ENCODE data around the gene RINT1.
"Not testable (repeated sequence)": the region's sequence is repeated elsewhere in the genome, so short reads cannot be mapped to it uniquely, and the experiment has no call there.

Gene RINT1

GRCh38 chr7:105594034-105594433 is 62.0 kb downstream of the RINT1 start:
- Histone ChIP-seq H3K79me2 (ENCODE audit: low read length) (no peaks in the 10 kb centered on the region), H2AFZ (ENCODE audit: low read length) (peak overlapping the region; percentile 44), H3K27me3 (replicated peaks; ENCODE audit: insufficient read depth, low read length) (no peaks in the 10 kb centered on the region), H3K9me2 (replicated peaks; ENCODE audit: insufficient read depth, low read length) (no peaks in the 10 kb centered on the region), H3K4me3 (ENCODE audit: low read length) (peak overlapping the region; percentile 28; the same call in 1 of the 2 replicates), H3K4me2 (ENCODE audit: low read depth, low read length) (peak overlapping the region; percentile 44), H3K4me1 (ENCODE audit: low read length) (peaks cover 22% of the 10 kb centered on the region), H3K9ac (ENCODE audit: low read length) (no peak overlapping the region), H4K20me1 (ENCODE audit: insufficient read depth, low read length) (no peaks in the 10 kb centered on the region), H3K9me3 (replicated peaks; ENCODE audit: insufficient read depth, low read length) (no peaks in the 10 kb centered on the region), H3K27ac (ENCODE audit: low read length) (peak overlapping the region; percentile 49; the same call in 1 of the 2 replicates), H3F3A (ENCODE audit: insufficient read depth, low read length) (peaks cover 24% of the 10 kb centered on the region), H3K36me3 (replicated peaks; ENCODE audit: insufficient read depth, low read length) (no peaks in the 10 kb centered on the region)
- DNase-seq: peak; percentile 50
- peak; percentile 49 for TF ChIP-seq CTCF (IDR thresholded peaks at IDR 0.05; ENCODE audit: low read length)
- no peak for TF ChIP-seq EZH2phosphoT487 (IDR thresholded peaks at IDR 0.05; ENCODE audit: low read length)

- Histone ChIP-seq H2AFZ (ENCODE audit: low read length) (no peak overlapping the region), H3K9me2 (replicated peaks; ENCODE audit: insufficient read depth, low read length) (no peaks in the 10 kb centered on the region), H3K4me2 (ENCODE audit: low read depth, low read length) (no peak overlapping the region), H3K9me3 (replicated peaks; ENCODE audit: insufficient read depth, low read length) (no peaks in the 10 kb centered on the region), H3K4me1 (ENCODE audit: low read length) (peaks cover 15% of the 10 kb centered on the region), H3K27ac (ENCODE audit: low read length) (no peak overlapping the region), H3K9ac (ENCODE audit: low read length) (no peak overlapping the region), H3K79me2 (ENCODE audit: low read length) (no peaks in the 10 kb centered on the region), H3K36me3 (replicated peaks; ENCODE audit: insufficient read depth, low read length) (no peaks in the 10 kb centered on the region), H3K4me3 (ENCODE audit: low read length) (no peak overlapping the region), H3K27me3 (replicated peaks; ENCODE audit: insufficient read depth, low read length) (no peaks in the 10 kb centered on the region), H4K20me1 (ENCODE audit: insufficient read depth, low read length) (no peaks in the 10 kb centered on the region), H3F3A (ENCODE audit: insufficient read depth, low read length) (peaks cover 15% of the 10 kb centered on the region)
- no peak for DNase-seq
- TF ChIP-seq CTCF (IDR thresholded peaks at IDR 0.05; ENCODE audit: low read length) (no peak), EZH2phosphoT487 (IDR thresholded peaks at IDR 0.05; ENCODE audit: low read length) (no peak), EZH2 (optimal IDR thresholded peaks at IDR 0.05; ENCODE audit: low read depth, low read length) (no peak)
These were observed 64.9 kb downstream of the RINT1 start for GRCh38 chr7:105596866-105597265.

- H3K27me3 ChIP-seq (replicated peaks; ENCODE audit: insufficient read depth, low read length); H3K9ac ChIP-seq (ENCODE audit: low read length); H3K9me3 ChIP-seq (replicated peaks; ENCODE audit: insufficient read depth, low read length); H4K20me1 ChIP-seq (ENCODE audit: insufficient read depth, low read length); H3K79me2 ChIP-seq (ENCODE audit: low read length); DNase-seq; H3K9me2 ChIP-seq (replicated peaks; ENCODE audit: insufficient read depth, low read length); H3K4me2 ChIP-seq (ENCODE audit: low read depth, low read length); H3K4me3 ChIP-seq (ENCODE audit: low read length); H3K36me3 ChIP-seq (replicated peaks; ENCODE audit: insufficient read depth, low read length); H3K4me1 ChIP-seq (ENCODE audit: low read length); H3K27ac ChIP-seq (ENCODE audit: low read length); H2AFZ ChIP-seq (ENCODE audit: low read length); H3F3A ChIP-seq (ENCODE audit: insufficient read depth, low read length): not testable (repeated sequence)
These were observed 67.1 kb downstream of the RINT1 start for GRCh38 chr7:105599080-105599479.

- no peak for DNase-seq
- Histone ChIP-seq H3K27me3 (replicated peaks; ENCODE audit: insufficient read depth, low read length) (no peaks in the 10 kb centered on the region), H3K9me3 (replicated peaks; ENCODE audit: insufficient read depth, low read length) (no peaks in the 10 kb centered on the region), H3K9me2 (replicated peaks; ENCODE audit: insufficient read depth, low read length) (no peaks in the 10 kb centered on the region), H3K4me3 (ENCODE audit: low read length) (no peak overlapping the region), H3K4me1 (ENCODE audit: low read length) (0 out of 2 replicates have a peak, but pooled peaks cover 1% of the 10 kb centered on the region), H3K36me3 (replicated peaks; ENCODE audit: insufficient read depth, low read length) (no peaks in the 10 kb centered on the region), H3K27ac (ENCODE audit: low read length) (no peak overlapping the region), H4K20me1 (ENCODE audit: insufficient read depth, low read length) (no peaks in the 10 kb centered on the region), H3K79me2 (ENCODE audit: low read length) (no peaks in the 10 kb centered on the region), H2AFZ (ENCODE audit: low read length) (no peak overlapping the region), H3K4me2 (ENCODE audit: low read depth, low read length) (no peak overlapping the region), H3F3A (ENCODE audit: insufficient read depth, low read length) (peaks cover 5% of the 10 kb centered on the region; the same call in 1 of the 2 replicates), H3K9ac (ENCODE audit: low read length) (no peak overlapping the region)
- no peak for TF ChIP-seq EZH2 (optimal IDR thresholded peaks at IDR 0.05; ENCODE audit: low read depth, low read length)
- TF ChIP-seq CTCF (IDR thresholded peaks at IDR 0.05; ENCODE audit: low read length): no peak
- TF ChIP-seq EZH2phosphoT487 (IDR thresholded peaks at IDR 0.05; ENCODE audit: low read length): no peak
These were observed 67.5 kb downstream of the RINT1 start for GRCh38 chr7:105599551-105599950.
